Osteocyte (in vitro differentiated cells): Measurements from ENCODE around the gene HSP90AA1. TPM values are rescaled to one million over a fixed set of nuclear protein-coding genes. Genes with fewer than 3 reads are reported as not detected.
"Not testable (repeated sequence)": the region's sequence is repeated elsewhere in the genome, so short reads cannot be mapped to it uniquely, and the experiment has no call there.

ENCODE experiments used
- DNase-seq: peaks from one replicate; pipeline ENCODE4 v3.0.0; 2021; ENCODE audit warnings: mixed read lengths; ENCODE audit not compliant: unreplicated experiment; ENCODE audit errors: extremely low spot score
- H3K27ac Mint-ChIP-seq: one replicate; pipeline ENCODE4 v1.8.0; 2021; ENCODE audit warnings: mild to moderate bottlenecking, mixed read lengths; ENCODE audit not compliant: unreplicated experiment
- H3K27me3 Mint-ChIP-seq: one replicate; pipeline ENCODE4 v1.8.0; 2021; ENCODE audit warnings: mixed read lengths; ENCODE audit not compliant: unreplicated experiment
- H3K36me3 Mint-ChIP-seq: one replicate; pipeline ENCODE4 v1.8.0; 2021; ENCODE audit warnings: mixed read lengths; ENCODE audit not compliant: unreplicated experiment
- H3K4me1 Mint-ChIP-seq: one replicate; pipeline ENCODE4 v1.8.0; 2021; ENCODE audit warnings: mixed read lengths; ENCODE audit not compliant: unreplicated experiment
- H3K4me3 Mint-ChIP-seq: one replicate; pipeline ENCODE4 v1.8.0; 2021; ENCODE audit warnings: mild to moderate bottlenecking, moderate library complexity, mixed read lengths; ENCODE audit not compliant: unreplicated experiment
- H3K9me3 Mint-ChIP-seq: one replicate; pipeline ENCODE4 v1.8.0; 2021; ENCODE audit warnings: mixed read lengths; ENCODE audit not compliant: unreplicated experiment
- total RNA-seq: library from RNA; stranded (reverse); gene quantifications from 2 replicates; pipeline ENCODE4 v1.2.1, GENCODE V29; 2021
- TF ChIP-seq, protein P1 (sequence below): fragments of 200-600 bp; sonication (generic); IDR thresholded peaks from 2 replicates; pipeline ENCODE4 v1.5.0; 2021; ENCODE audit warnings: antibody characterized with exemption, mild to moderate bottlenecking, moderate library complexity

HSP90AA1 gene
- total RNA-seq, 1 donor from 2014 or later = 317 TPM

DNA sequence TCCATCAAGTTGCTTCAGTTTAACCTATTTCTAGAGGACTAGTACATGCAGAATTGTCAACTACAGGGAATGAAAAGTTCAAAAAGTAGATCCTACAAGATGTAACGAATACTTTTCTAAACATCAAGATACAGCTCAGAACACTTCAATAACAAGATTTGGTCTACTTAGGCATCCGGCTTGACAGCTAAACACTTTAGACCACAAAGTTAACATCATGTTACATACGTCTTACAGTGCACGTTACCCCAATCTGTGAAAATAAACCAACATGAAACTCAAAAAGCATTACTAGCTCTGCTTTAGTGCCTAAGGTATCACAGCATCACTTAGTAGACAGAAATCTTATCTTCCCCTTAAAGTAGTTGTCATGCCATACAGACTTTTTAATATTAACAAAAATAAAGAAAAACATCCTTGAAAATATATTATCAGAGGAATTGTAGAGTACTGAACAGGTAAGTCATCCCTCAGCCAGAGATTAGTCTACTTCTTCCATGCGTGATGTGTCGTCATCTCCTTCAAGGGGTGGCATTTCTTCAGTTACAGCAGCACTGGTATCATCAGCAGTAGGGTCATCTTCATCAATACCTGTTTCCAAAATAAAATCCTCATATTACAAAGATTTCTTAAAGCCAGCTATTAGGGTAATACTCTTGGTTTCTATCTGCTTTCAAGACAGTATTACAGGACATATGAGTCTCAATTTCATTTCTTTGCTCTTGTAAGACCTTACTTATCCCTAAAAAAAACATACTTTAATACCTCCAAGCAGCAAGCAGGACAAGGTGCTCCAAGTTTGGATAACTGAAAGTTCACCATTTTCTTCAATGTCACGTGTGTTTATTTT, 5.4 kb downstream of the HSP90AA1 start:
- Mint-ChIP-seq H3K36me3 (peaks cover 68% of the 10 kb centered on the region), H3K27me3 (no peaks in the 10 kb centered on the region), H3K27ac (no peak overlapping the region), H3K9me3 (no peaks in the 10 kb centered on the region), H3K4me3 (no peak overlapping the region), H3K4me1 (peaks cover 38% of the 10 kb centered on the region)
- DNase-seq = no peak
- TF ChIP-seq, protein P1, sequence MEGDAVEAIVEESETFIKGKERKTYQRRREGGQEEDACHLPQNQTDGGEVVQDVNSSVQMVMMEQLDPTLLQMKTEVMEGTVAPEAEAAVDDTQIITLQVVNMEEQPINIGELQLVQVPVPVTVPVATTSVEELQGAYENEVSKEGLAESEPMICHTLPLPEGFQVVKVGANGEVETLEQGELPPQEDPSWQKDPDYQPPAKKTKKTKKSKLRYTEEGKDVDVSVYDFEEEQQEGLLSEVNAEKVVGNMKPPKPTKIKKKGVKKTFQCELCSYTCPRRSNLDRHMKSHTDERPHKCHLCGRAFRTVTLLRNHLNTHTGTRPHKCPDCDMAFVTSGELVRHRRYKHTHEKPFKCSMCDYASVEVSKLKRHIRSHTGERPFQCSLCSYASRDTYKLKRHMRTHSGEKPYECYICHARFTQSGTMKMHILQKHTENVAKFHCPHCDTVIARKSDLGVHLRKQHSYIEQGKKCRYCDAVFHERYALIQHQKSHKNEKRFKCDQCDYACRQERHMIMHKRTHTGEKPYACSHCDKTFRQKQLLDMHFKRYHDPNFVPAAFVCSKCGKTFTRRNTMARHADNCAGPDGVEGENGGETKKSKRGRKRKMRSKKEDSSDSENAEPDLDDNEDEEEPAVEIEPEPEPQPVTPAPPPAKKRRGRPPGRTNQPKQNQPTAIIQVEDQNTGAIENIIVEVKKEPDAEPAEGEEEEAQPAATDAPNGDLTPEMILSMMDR = no peak

DNA sequence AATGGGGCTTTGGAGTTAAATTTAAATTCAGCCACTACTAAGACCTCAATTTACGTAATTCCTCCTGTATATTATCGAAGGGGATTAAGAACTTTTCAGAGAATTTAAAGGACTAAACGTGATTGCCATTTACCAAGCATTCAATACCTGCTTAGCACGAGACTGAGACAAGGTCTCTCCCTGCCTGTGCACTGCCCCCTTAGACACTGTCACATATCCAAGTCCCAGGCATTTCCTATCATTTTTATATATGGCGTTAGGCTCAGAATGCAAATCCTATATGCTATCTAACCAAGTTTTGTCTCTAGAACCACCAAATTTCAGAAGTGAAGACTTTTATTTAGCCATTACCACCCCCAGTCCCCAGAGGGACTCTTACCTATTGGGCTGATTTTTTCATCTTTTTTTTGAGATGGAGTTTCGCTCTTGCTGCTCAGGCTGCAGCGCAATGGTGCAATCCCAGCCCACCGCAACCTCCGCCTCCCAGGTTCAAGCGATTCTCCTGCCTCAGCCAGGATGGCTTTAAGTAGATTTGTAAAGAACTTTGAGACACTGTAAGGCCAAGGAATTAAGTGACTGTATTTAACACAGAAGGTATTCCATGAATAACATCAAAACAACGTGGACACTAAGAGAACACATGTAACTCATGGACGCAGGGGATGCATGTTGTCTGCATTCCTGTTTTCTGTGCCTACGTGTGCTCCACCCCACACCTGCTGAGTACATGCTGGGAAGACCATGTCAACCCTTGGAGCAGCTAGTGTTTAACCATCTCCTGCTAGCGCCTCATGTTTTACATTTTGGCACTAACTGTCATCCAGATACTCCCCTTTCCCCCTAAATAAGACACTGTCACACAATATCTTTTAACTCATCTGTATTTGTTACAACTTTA, 6.4 kb downstream of the HSP90AA1 start:
- Mint-ChIP-seq H3K27ac (no peak overlapping the region), H3K36me3 (peaks cover 60% of the 10 kb centered on the region), H3K9me3 (no peaks in the 10 kb centered on the region), H3K27me3 (no peaks in the 10 kb centered on the region), H3K4me3 (no peak overlapping the region), H3K4me1 (peaks cover 29% of the 10 kb centered on the region)
- TF ChIP-seq, protein P1 = no peak
- no peak for DNase-seq

DNA sequence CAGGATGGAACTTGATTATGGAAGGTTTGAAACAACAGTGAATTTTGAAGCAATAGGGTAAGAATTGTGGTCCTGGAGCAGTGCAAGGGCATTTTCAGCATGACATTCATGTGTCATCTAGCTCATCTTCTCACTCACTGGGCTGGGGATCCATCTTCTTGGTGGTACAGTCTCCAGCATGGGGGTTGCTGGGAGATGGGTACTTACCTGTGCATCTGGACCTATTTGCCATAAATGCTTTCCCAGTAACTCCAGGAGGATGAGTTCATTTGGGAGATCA, 7.2 kb downstream of the HSP90AA1 start:
- Mint-ChIP-seq H3K27me3 (no peaks in the 10 kb centered on the region), H3K27ac (no peak overlapping the region), H3K4me1 (peaks cover 21% of the 10 kb centered on the region), H3K36me3 (peaks cover 52% of the 10 kb centered on the region), H3K4me3 (no peak overlapping the region), H3K9me3 (no peaks in the 10 kb centered on the region)
- TF ChIP-seq, protein P1 = no peak
- no peak for DNase-seq

DNA sequence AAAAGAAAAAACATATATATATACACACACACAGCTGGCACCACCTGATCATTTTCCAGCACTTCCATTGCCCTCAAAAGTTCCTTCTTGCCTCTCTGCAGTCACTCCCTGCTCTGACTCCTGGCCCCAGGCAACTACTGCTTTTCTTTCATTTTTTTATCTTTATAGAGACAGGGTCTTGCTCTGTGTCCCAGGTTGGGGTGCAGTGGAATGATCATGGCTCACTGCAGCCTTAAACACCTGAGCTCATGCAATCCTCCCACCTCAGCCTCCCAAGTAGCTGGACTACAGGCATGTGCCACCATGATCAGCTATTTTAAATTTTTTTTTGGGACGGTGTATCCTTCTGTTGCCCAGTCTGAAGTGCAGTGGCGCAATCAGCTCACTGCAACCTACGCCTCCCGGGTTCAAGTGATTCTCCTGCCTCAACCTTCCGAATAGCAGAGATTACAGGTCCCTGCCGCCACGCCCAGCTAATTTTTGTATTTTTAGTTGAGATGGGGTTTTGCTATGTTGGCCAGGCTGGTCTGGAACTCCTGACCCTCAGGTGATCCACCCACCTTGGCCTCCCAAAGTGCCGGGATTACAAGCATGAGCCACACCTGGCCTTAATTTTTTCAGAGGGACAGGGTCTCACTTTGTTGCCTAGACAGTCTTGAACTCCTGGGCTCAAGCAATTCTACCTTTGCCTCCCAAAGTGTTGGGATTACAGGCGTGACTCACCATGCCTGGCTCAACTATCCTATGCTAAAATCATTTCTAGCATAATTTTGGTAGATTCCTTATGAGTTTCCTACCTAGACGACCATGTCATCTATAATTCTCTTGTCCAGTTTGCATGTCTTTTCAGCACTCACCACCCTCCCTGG, 7.8 kb downstream of the HSP90AA1 start:
- Mint-ChIP-seq H3K27me3 (no peaks in the 10 kb centered on the region), H3K9me3 (no peaks in the 10 kb centered on the region), H3K4me1 (peaks cover 16% of the 10 kb centered on the region), H3K36me3 (peaks cover 50% of the 10 kb centered on the region), H3K27ac (peak overlapping the region; percentile 44), H3K4me3 (no peak overlapping the region)
- TF ChIP-seq, protein P1 = no peak
- no peak for DNase-seq

DNA sequence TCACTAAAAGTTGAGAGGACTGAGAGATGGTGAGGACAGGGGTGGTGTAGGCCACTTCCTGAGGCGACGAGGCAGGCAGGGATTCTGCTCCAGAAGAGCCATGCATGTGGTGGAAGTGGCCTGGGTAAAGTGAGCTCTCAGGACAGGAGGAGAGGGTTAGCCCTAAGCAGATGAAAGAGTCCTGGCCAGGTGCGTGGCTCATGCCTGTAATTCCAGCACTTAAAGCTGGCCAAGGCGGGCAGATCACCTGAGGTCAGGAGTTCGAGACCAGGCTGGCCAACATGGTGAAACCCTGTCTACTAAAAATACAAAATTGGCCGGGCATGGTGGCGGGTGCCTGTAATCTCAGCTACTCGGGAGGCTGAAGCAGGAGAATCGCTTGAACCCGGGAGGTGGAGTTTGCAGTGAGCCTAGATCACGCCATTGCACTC, 8.5 kb downstream of the HSP90AA1 start:
- DNase-seq, H3K9me3 Mint-ChIP-seq, H3K4me1 Mint-ChIP-seq, H3K27me3 Mint-ChIP-seq, H3K4me3 Mint-ChIP-seq, H3K27ac Mint-ChIP-seq: not testable (repeated sequence)
- peaks cover 44% of the 10 kb centered on the region for H3K36me3 Mint-ChIP-seq
